Measurements from ENCODE around the gene HOXD4.

DNA sequence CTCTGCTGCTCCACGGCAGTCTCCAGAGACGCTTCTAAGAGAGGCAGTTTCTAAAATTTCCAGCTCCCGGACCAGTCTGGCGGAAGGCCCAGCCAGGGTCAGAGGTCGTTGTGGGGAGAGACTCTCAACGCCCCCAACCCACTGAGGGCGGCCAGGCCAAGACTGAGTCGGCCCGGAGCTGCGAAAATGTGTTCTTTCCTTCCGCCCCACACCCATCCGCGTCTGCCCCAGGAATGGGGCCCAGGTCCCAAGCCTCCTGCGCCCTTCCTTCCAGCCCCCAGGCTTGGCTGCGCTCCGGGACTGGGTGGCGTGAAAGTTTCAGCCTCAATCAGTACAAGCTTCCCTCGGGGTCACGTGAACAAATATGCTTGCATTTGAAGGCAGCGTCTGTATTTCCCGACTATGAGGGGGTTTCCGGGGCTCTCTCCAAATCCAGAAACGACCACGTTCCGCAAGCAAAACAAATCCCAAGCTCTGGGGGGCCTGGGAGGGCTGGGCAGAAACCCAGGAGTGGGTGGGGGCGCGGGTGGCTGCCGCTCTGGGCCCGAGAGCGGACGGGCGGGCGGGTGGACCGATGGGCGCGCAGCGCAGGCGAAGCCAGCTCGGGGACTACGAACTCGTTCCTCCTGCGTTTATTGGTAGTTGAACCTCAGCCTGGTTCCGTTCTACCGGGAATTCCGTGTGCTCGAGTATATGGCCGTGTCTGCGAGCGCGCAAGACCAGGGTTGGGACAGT is 9.1 kb downstream of the HOXD4 start:
- TF ChIP-seq ESRRA (IDR thresholded peaks at IDR 0.05; ENCODE audit: borderline replicate concordance, low read length) (no peak), KDM1A (IDR thresholded peaks at IDR 0.05; ENCODE audit: low read depth) (no peak), SREBF2 (IDR thresholded peaks at IDR 0.05) (no peak), EP300 (IDR thresholded peaks at IDR 0.05) (no peak), NFE2L2 (conservative IDR thresholded peaks at IDR 0.05; ENCODE audit: low read length) (no peak), POLR2A (IDR thresholded peaks at IDR 0.05; ENCODE audit: low read length) (no peak)
- TF ChIP-seq, protein P1, sequence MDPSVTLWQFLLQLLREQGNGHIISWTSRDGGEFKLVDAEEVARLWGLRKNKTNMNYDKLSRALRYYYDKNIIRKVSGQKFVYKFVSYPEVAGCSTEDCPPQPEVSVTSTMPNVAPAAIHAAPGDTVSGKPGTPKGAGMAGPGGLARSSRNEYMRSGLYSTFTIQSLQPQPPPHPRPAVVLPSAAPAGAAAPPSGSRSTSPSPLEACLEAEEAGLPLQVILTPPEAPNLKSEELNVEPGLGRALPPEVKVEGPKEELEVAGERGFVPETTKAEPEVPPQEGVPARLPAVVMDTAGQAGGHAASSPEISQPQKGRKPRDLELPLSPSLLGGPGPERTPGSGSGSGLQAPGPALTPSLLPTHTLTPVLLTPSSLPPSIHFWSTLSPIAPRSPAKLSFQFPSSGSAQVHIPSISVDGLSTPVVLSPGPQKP (IDR thresholded peaks at IDR 0.05; ENCODE audit: low read depth, low read length), result no peak
